Measurements from ENCODE around the gene CAMK2B.

DNA sequence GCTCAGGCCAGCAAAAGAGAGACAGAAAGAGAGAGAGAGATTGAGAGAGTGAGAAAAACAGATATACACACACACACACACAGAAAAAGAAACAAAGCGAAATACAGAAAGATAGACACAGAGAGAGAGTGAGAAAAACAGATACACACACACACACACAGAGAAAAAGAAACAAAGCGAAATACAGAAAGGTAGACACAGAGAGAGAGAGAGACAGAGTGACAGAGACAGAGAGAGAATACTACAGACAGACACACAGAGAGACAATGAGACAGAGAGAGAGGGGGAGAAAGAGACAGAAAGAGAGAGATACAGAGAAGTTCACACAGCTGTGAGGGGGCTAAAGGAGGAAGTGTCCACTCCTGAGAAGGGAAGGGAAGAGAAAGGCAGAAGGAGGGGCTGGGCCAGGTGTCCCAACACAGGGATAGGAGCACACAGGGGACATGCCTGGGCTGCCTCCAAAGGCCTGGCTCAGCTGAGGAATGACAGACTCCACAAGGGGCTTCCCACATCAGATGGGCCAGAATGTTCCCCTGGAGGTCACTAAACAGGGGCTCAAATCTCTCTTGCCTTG, 140.4 kb downstream of the CAMK2B start:
- TF ChIP-seq FOXP2 (optimal IDR thresholded peaks at IDR 0.05; ENCODE audit: borderline replicate concordance, extremely low read depth, extremely low read length, insufficient read depth) (no peak), POLR2AphosphoS5 (IDR thresholded peaks at IDR 0.05; ENCODE audit: low read depth, low read length) (no peak)

All from PFSK-1 (cell line).